DND-41 (cell line): Measurements from ENCODE around the gene CCDC142.

Source experiments
- ATAC-seq: fragments of 200-7000 bp; cut with Tn5 transposase; 3 replicates; pipeline ENCODE4 v1.9.1; 2021; ENCODE audit warnings: low read depth; ENCODE audit not compliant: insufficient read depth
- DNase-seq: peaks from one replicate; pipeline ENCODE4 v3.0.0-alpha.2; 2020
- H2AFZ ChIP-seq: 2 replicates; pipeline ENCODE4 v1.6.0; 2012; ENCODE audit warnings: low read depth, low read length
- H3K27ac ChIP-seq: 2 replicates; pipeline ENCODE4 v1.5.1; 2012; ENCODE audit warnings: low read length, inconsistent platforms
- H3K27me3 ChIP-seq: fragments of 200-600 bp; sonication (generic); 2 replicates; pipeline ENCODE4 v1.6.0; 2012; ENCODE audit warnings: low read length, mild to moderate bottlenecking, inconsistent platforms; ENCODE audit not compliant: insufficient read depth, poor library complexity
- H3K36me3 ChIP-seq: 2 replicates; pipeline ENCODE4 v1.5.1; 2012; ENCODE audit warnings: low read length, inconsistent platforms; ENCODE audit not compliant: insufficient read depth
- H3K4me1 ChIP-seq: 2 replicates; pipeline ENCODE4 v1.5.1; 2012; ENCODE audit warnings: mild to moderate bottlenecking, low read length; ENCODE audit not compliant: insufficient read depth
- H3K4me2 ChIP-seq: 2 replicates; pipeline ENCODE4 v1.6.0; 2012; ENCODE audit warnings: mild to moderate bottlenecking, moderate library complexity, low read length, inconsistent platforms; ENCODE audit not compliant: insufficient read depth
- H3K4me3 ChIP-seq, 2 experiments: fragments of 200-600 bp in 1 of 2; shearing (Covaris generic) in 1 of 2; 2 replicates each; pipeline ENCODE4 v1.5.1; 2012 to 2016; ENCODE audit warnings: inconsistent platforms in 2 of 2, low read length in 2 of 2, mild to moderate bottlenecking in 2 of 2, low read depth in 1 of 2, moderate library complexity in 1 of 2
- H3K79me2 ChIP-seq: 2 replicates; pipeline ENCODE4 v1.6.0; 2012; ENCODE audit warnings: low read length, inconsistent platforms; ENCODE audit not compliant: insufficient read depth
- H3K9ac ChIP-seq: 2 replicates; pipeline ENCODE4 v1.6.0; 2012; ENCODE audit warnings: low read depth, mild to moderate bottlenecking, inconsistent platforms, low read length, moderate library complexity
- H3K9me3 ChIP-seq: 2 replicates; pipeline ENCODE4 v1.5.1; 2012; ENCODE audit warnings: low read length, moderate library complexity, mild to moderate bottlenecking, inconsistent platforms; ENCODE audit not compliant: insufficient read depth, severe bottlenecking
- H4K20me1 ChIP-seq: 2 replicates; pipeline ENCODE4 v1.6.0; 2012; ENCODE audit warnings: low read length; ENCODE audit not compliant: insufficient read depth
- CTCF ChIP-seq: IDR thresholded peaks from 2 replicates; pipeline ENCODE4 v1.5.1; 2012; ENCODE audit warnings: borderline replicate concordance, low read length, moderate library complexity, mild to moderate bottlenecking; ENCODE audit not compliant: poor library complexity, severe bottlenecking; ENCODE audit errors: extremely low read depth
- EZH2 ChIP-seq: IDR thresholded peaks from 3 replicates; pipeline ENCODE4 v1.6.1; 2012; ENCODE audit warnings: borderline replicate concordance, low read depth, mild to moderate bottlenecking, moderate library complexity, low read length, inconsistent platforms; ENCODE audit not compliant: severe bottlenecking

Gene CCDC142

GRCh38 chr2:74426181-74426758 lies 56.5 kb downstream of the CCDC142 start:
- Histone ChIP-seq H2AFZ (no peak overlapping the region), H3K27me3 (no peaks in the 10 kb centered on the region), H3K4me3 (no peak overlapping the region), H3K36me3 (peaks cover 61% of the 10 kb centered on the region), H3K9me3 (no peaks in the 10 kb centered on the region), H3K4me2 (no peak overlapping the region), H3K79me2 (peaks cover 10% of the 10 kb centered on the region), H3K9ac (no peak overlapping the region), H3K4me1 (peaks cover 21% of the 10 kb centered on the region), H4K20me1 (no peaks in the 10 kb centered on the region), H3K27ac (no peak overlapping the region)
- ATAC-seq (no peak), DNase-seq (no peak)
- TF ChIP-seq CTCF = no peak
- no peak for TF ChIP-seq EZH2

- H3K79me2 ChIP-seq = peaks cover 12% of the 10 kb centered on the region
- ATAC-seq = no peak
- H2AFZ ChIP-seq = no peak overlapping the region
- no peaks in the 10 kb centered on the region for H3K9me3 ChIP-seq
- no peak overlapping the region for H3K4me2 ChIP-seq
- H3K4me1 ChIP-seq = peaks cover 28% of the 10 kb centered on the region
- no peaks in the 10 kb centered on the region for H3K27me3 ChIP-seq
- no peak for DNase-seq
- peaks cover 61% of the 10 kb centered on the region for H3K36me3 ChIP-seq
- no peak for TF ChIP-seq CTCF
- no peak for TF ChIP-seq EZH2
- H3K9ac ChIP-seq = no peak overlapping the region
- no peak overlapping the region for H3K27ac ChIP-seq
- no peak overlapping the region for H3K4me3 ChIP-seq
- no peaks in the 10 kb centered on the region for H4K20me1 ChIP-seq
These were observed 57.3 kb downstream of the CCDC142 start for GRCh38 chr2:74425523-74425922.

DNA sequence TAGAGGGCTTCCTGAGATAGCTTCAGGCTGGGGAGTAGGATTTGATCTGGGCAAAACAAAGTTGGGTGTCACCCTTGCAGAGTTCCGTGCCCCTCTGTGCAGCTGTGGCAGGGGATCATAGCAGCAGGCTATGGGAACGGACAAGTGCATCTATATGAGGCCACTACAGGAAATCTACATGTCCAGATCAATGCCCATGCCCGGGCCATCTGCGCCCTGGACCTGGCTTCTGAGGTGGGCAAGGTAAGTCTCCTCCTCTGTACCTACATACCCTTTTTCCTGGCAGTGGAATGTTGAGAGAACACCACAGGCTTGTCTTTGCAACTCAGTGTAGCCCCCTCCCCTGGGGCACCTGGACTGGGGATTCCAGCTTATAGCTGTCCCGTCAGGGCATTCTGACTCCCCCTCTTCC lies 57.8 kb downstream of the CCDC142 start:
- peaks cover 57% of the 10 kb centered on the region for H3K36me3 ChIP-seq
- peaks cover 32% of the 10 kb centered on the region for H3K4me1 ChIP-seq
- TF ChIP-seq CTCF (no peak), EZH2 (no peak)
- H2AFZ ChIP-seq = no peak overlapping the region
- no peaks in the 10 kb centered on the region for H4K20me1 ChIP-seq
- no peak overlapping the region for H3K27ac ChIP-seq
- H3K9me3 ChIP-seq = no peaks in the 10 kb centered on the region
- no peak overlapping the region for H3K4me3 ChIP-seq
- no peaks in the 10 kb centered on the region for H3K27me3 ChIP-seq
- no peak overlapping the region for H3K4me2 ChIP-seq
- DNase-seq (no peak), ATAC-seq (no peak)
- H3K79me2 ChIP-seq = peaks cover 12% of the 10 kb centered on the region
- H3K9ac ChIP-seq = no peak overlapping the region
